BE2C (cell line): ENCODE results near the gene MCUB.

ENCODE experiments used
- DNase-seq: peaks from one replicate; pipeline ENCODE4 v3.0.0-alpha.2; 2020
- H3K27me3 ChIP-seq: fragments of 250-450 bp; sonication (Bioruptor Pico); 2 replicates; pipeline ENCODE4 v1.5.1; 2020; ENCODE audit warnings: mild to moderate bottlenecking
- H3K36me3 ChIP-seq: fragments of 250-450 bp; sonication (Bioruptor Pico); 2 replicates; pipeline ENCODE4 v1.5.1; 2020; ENCODE audit warnings: mild to moderate bottlenecking
- H3K4me1 ChIP-seq: fragments of 250-450 bp; sonication (Bioruptor Pico); 2 replicates; pipeline ENCODE4 v1.5.1; 2020
- H3K4me3 ChIP-seq: 2 replicates; pipeline ENCODE4 v1.5.1; 2011; ENCODE audit warnings: low read depth, low read length
- H3K9me3 ChIP-seq: fragments of 250-450 bp; sonication (Bioruptor Pico); 2 replicates; pipeline ENCODE4 v1.5.1; 2020
- CTCF ChIP-seq: IDR thresholded peaks from 2 replicates; pipeline ENCODE4 v1.5.1; 2012; ENCODE audit warnings: mild to moderate bottlenecking, low read depth, low read length

The MCUB gene

GRCh38 chr4:109733728-109734127 is 173.7 kb downstream of the MCUB start:
- no peak for TF ChIP-seq CTCF
- H3K27me3 ChIP-seq: peaks cover 2% of the 10 kb centered on the region
- no peaks in the 10 kb centered on the region for H3K36me3 ChIP-seq
- no peak overlapping the region for H3K4me3 ChIP-seq
- no peaks in the 10 kb centered on the region for H3K4me1 ChIP-seq
- H3K9me3 ChIP-seq: no peaks in the 10 kb centered on the region
- DNase-seq: no peak

GRCh38 chr4:109735566-109736365 is 175.7 kb downstream of the MCUB start:
- TF ChIP-seq CTCF: no peak
- Histone ChIP-seq H3K27me3 (no peaks in the 10 kb centered on the region; the same call in 1 of the 2 replicates), H3K9me3 (no peaks in the 10 kb centered on the region), H3K4me3 (no peak overlapping the region), H3K36me3 (no peaks in the 10 kb centered on the region), H3K4me1 (no peaks in the 10 kb centered on the region)
- DNase-seq: no peak
